GM21619 (cell line): ENCODE data around the gene ADM.

Experiments used
- ATAC-seq: cut with Tn5 transposase; IDR thresholded peaks from one replicate; pipeline ENCODE4 v1.9.1; 2021; ENCODE audit not compliant: unreplicated experiment

ADM gene

GRCh38 chr11:10309163-10310093 is 4.6 kb downstream of the ADM start:
- ATAC-seq, result no peak

GRCh38 chr11:10310301-10310841 is 5.5 kb downstream of the ADM start:
- ATAC-seq, result no peak

GRCh38 chr11:10311802-10312201 is 6.9 kb downstream of the ADM start:
- no peak for ATAC-seq

GRCh38 chr11:10314199-10315072 is 9.6 kb downstream of the ADM start:
- peak; percentile 78 for ATAC-seq

GRCh38 chr11:10315083-10315482 is 10.2 kb downstream of the ADM start:
- ATAC-seq, result no peak

GRCh38 chr11:10317151-10317755 is 12.4 kb downstream of the ADM start:
- peak; percentile 15 for ATAC-seq

- peak; percentile 58 for ATAC-seq
Measured at GRCh38 chr11:10317776-10318526, 13.1 kb downstream of the ADM start.

- no peak for ATAC-seq
Measured at GRCh38 chr11:10318527-10318802, 13.6 kb downstream of the ADM start.

GRCh38 chr11:10319702-10320558 is 15.1 kb downstream of the ADM start:
- ATAC-seq, result no peak

GRCh38 chr11:10320736-10321465 is 16.0 kb downstream of the ADM start:
- no peak for ATAC-seq

- ATAC-seq, result no peak
Measured at GRCh38 chr11:10322401-10322800, 17.5 kb downstream of the ADM start.

GRCh38 chr11:10322830-10323792 is 18.2 kb downstream of the ADM start:
- ATAC-seq, result no peak

GRCh38 chr11:10323793-10324170 is 18.9 kb downstream of the ADM start:
- no peak for ATAC-seq

GRCh38 chr11:10324474-10324873 is 19.6 kb downstream of the ADM start:
- ATAC-seq, result no peak

GRCh38 chr11:10325277-10326011 is 20.6 kb downstream of the ADM start:
- no peak for ATAC-seq

GRCh38 chr11:10326012-10326964 is 21.4 kb downstream of the ADM start:
- no peak for ATAC-seq
